Neural crest cell (in vitro differentiated cells): Measurements from ENCODE around the gene LHFPL3. TPM values are rescaled to one million over a fixed set of nuclear protein-coding genes. Genes with fewer than 3 reads are reported as not detected.

ENCODE experiments used
- DNase-seq: peaks from one replicate; pipeline ENCODE4 v3.0.0; 2021; ENCODE audit warnings: low read depth, mixed read lengths, low spot score
- H3K27ac Mint-ChIP-seq: one replicate; pipeline ENCODE4 v1.8.0; 2021; ENCODE audit warnings: mild to moderate bottlenecking, mixed read lengths; ENCODE audit not compliant: unreplicated experiment
- H3K27me3 Mint-ChIP-seq: 2 replicates; pipeline ENCODE4 v1.8.0; 2021; ENCODE audit warnings: low read depth, mild to moderate bottlenecking, mixed read lengths
- H3K36me3 Mint-ChIP-seq: 2 replicates; pipeline ENCODE4 v1.8.0; 2021; ENCODE audit warnings: low read depth, mild to moderate bottlenecking, mixed read lengths
- H3K4me1 Mint-ChIP-seq: 2 replicates; pipeline ENCODE4 v1.8.0; 2021; ENCODE audit warnings: mixed read lengths
- H3K4me3 Mint-ChIP-seq: one replicate; pipeline ENCODE4 v1.8.0; 2021; ENCODE audit warnings: mild to moderate bottlenecking, mixed read lengths
- H3K9me3 Mint-ChIP-seq: 2 replicates; pipeline ENCODE4 v1.8.0; 2021; ENCODE audit warnings: mixed read lengths
- CTCF ChIP-seq: fragments of 200-600 bp; sonication (generic); conservative IDR thresholded peaks from 2 replicates; pipeline ENCODE4 v1.5.0; 2021; ENCODE audit warnings: antibody characterized with exemption, mild to moderate bottlenecking
- total RNA-seq: library from RNA; stranded (reverse); gene quantifications from 2 replicates; pipeline ENCODE4 v1.2.1, GENCODE V29; 2021

LHFPL3 gene
- total RNA-seq, 1 donor from 2014 or later = not detected

GRCh38 chr7:104664648-104665047 is 336.2 kb downstream of the LHFPL3 start:
- Mint-ChIP-seq H3K4me3 (no peak overlapping the region), H3K36me3 (no peaks in the 10 kb centered on the region), H3K9me3 (peaks cover 4% of the 10 kb centered on the region), H3K4me1 (no peaks in the 10 kb centered on the region), H3K27me3 (peaks cover 26% of the 10 kb centered on the region), H3K27ac (no peak overlapping the region)
- no peak for TF ChIP-seq CTCF
- DNase-seq = no peak

- Mint-ChIP-seq H3K9me3 (no peaks in the 10 kb centered on the region), H3K27ac (no peak overlapping the region), H3K27me3 (peaks cover 50% of the 10 kb centered on the region), H3K4me1 (no peaks in the 10 kb centered on the region), H3K4me3 (no peak overlapping the region), H3K36me3 (no peaks in the 10 kb centered on the region)
- no peak for TF ChIP-seq CTCF
- DNase-seq = no peak
These were observed 349.2 kb downstream of the LHFPL3 start for GRCh38 chr7:104677587-104677986.

GRCh38 chr7:104679085-104679484 is 350.7 kb downstream of the LHFPL3 start:
- no peaks in the 10 kb centered on the region for H3K4me1 Mint-ChIP-seq
- TF ChIP-seq CTCF = no peak
- no peak overlapping the region for H3K27ac Mint-ChIP-seq
- H3K9me3 Mint-ChIP-seq = no peaks in the 10 kb centered on the region
- no peak for DNase-seq
- peaks cover 42% of the 10 kb centered on the region for H3K27me3 Mint-ChIP-seq
- no peaks in the 10 kb centered on the region for H3K36me3 Mint-ChIP-seq
- H3K4me3 Mint-ChIP-seq = no peak overlapping the region

GRCh38 chr7:104686286-104686685 is 357.9 kb downstream of the LHFPL3 start:
- Mint-ChIP-seq H3K36me3 (no peaks in the 10 kb centered on the region), H3K4me3 (no peak overlapping the region), H3K27me3 (peaks cover 11% of the 10 kb centered on the region), H3K9me3 (peaks cover 1% of the 10 kb centered on the region), H3K27ac (no peak overlapping the region), H3K4me1 (no peaks in the 10 kb centered on the region)
- DNase-seq = no peak
- no peak for TF ChIP-seq CTCF

GRCh38 chr7:104694710-104695109 is 366.3 kb downstream of the LHFPL3 start:
- no peak for DNase-seq
- Mint-ChIP-seq H3K9me3 (peaks cover 9% of the 10 kb centered on the region), H3K4me3 (no peak overlapping the region), H3K27me3 (peaks cover 2% of the 10 kb centered on the region), H3K36me3 (peaks cover 2% of the 10 kb centered on the region), H3K27ac (no peak overlapping the region), H3K4me1 (no peaks in the 10 kb centered on the region)
- TF ChIP-seq CTCF = no peak

- H3K4me3 Mint-ChIP-seq = no peak overlapping the region
- H3K27me3 Mint-ChIP-seq = peaks cover 2% of the 10 kb centered on the region
- no peak for TF ChIP-seq CTCF
- H3K9me3 Mint-ChIP-seq = peaks cover 16% of the 10 kb centered on the region
- no peaks in the 10 kb centered on the region for H3K4me1 Mint-ChIP-seq
- peaks cover 2% of the 10 kb centered on the region for H3K36me3 Mint-ChIP-seq
- DNase-seq = no peak
- H3K27ac Mint-ChIP-seq = no peak overlapping the region
These were observed 367.2 kb downstream of the LHFPL3 start for GRCh38 chr7:104695563-104695962.
